ENCODE data around the gene CARS2. TPM values are rescaled to one million over a fixed set of nuclear protein-coding genes. Genes with fewer than 3 reads are reported as not detected.
"Not testable (repeated sequence)": the region's sequence is repeated elsewhere in the genome, so short reads cannot be mapped to it uniquely, and the experiment has no call there.

CARS2 gene
- total RNA-seq, 1 donor from 2014 or later: 102 TPM

DNA sequence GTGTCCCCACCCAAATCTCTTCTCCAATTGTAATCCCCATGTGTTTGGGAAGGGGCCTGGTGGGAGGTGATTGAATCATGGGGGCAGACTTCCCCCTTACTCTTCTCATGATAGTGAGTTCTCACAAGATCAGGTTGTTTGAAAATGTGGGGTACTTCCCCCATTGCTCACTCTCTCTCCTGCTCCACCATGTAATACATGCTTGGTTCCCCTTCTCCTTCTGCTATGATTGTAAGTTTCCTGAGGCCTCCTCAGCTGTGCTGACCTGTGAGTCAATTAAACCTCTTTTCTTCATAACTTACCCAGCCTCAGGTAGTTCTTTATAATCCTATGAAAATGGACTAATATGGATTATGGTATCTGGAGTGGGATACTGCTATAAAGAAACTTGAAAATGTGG lies 31.6 kb upstream of the CARS2 start:
- H3K4me3 Mint-ChIP-seq (ENCODE audit: unreplicated experiment): no peak overlapping the region
- peaks cover 6% of the 10 kb centered on the region for H3K9me3 Mint-ChIP-seq (ENCODE audit: unreplicated experiment)
- TF ChIP-seq CTCF (IDR thresholded peaks at IDR 0.05; ENCODE audit: partially characterized antibody, unreplicated experiment): no peak
- DNase-seq: no peak
- H3K27me3 Mint-ChIP-seq (ENCODE audit: unreplicated experiment): peaks cover 2% of the 10 kb centered on the region
- no peak overlapping the region for H3K27ac Mint-ChIP-seq (ENCODE audit: unreplicated experiment)
- H3K4me1 Mint-ChIP-seq (ENCODE audit: low read depth, unreplicated experiment): no peaks in the 10 kb centered on the region
- H3K36me3 Mint-ChIP-seq (ENCODE audit: unreplicated experiment): peaks cover 26% of the 10 kb centered on the region

DNA sequence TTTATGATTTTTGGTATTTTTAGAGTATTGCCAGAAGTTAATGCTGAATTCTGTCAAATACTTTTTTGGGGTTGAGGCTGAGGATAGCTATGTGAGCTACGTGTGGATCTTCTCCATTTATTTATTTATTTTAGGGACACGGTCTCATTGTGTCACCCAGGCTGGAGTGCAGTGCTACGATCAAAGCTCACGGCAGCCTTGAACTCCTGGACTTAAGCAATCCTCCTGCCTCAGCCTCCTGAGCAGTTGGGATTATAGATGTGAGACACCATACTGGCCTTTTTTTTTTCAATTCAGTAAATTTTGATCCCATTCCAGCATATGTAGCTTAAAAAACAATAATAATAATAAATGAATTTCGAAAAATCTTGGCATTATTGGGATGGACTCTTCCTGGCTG lies 28.6 kb upstream of the CARS2 start:
- no peaks in the 10 kb centered on the region for H3K4me1 Mint-ChIP-seq (ENCODE audit: low read depth, unreplicated experiment)
- no peak overlapping the region for H3K27ac Mint-ChIP-seq (ENCODE audit: unreplicated experiment)
- DNase-seq: no peak
- peaks cover 2% of the 10 kb centered on the region for H3K27me3 Mint-ChIP-seq (ENCODE audit: unreplicated experiment)
- no peak overlapping the region for H3K4me3 Mint-ChIP-seq (ENCODE audit: unreplicated experiment)
- TF ChIP-seq CTCF (IDR thresholded peaks at IDR 0.05; ENCODE audit: partially characterized antibody, unreplicated experiment): no peak
- H3K9me3 Mint-ChIP-seq (ENCODE audit: unreplicated experiment): peaks cover 4% of the 10 kb centered on the region
- H3K36me3 Mint-ChIP-seq (ENCODE audit: unreplicated experiment): peaks cover 19% of the 10 kb centered on the region

GRCh38 chr13:110731072-110731471 lies 25.2 kb upstream of the CARS2 start:
- Mint-ChIP-seq H3K9me3 (ENCODE audit: unreplicated experiment) (no peaks in the 10 kb centered on the region), H3K4me3 (ENCODE audit: unreplicated experiment) (no peak overlapping the region), H3K4me1 (ENCODE audit: low read depth, unreplicated experiment) (no peaks in the 10 kb centered on the region), H3K27ac (ENCODE audit: unreplicated experiment) (no peak overlapping the region), H3K36me3 (ENCODE audit: unreplicated experiment) (peaks cover 4% of the 10 kb centered on the region), H3K27me3 (ENCODE audit: unreplicated experiment) (peaks cover 2% of the 10 kb centered on the region)
- DNase-seq: no peak
- TF ChIP-seq CTCF (IDR thresholded peaks at IDR 0.05; ENCODE audit: partially characterized antibody, unreplicated experiment): no peak

DNA sequence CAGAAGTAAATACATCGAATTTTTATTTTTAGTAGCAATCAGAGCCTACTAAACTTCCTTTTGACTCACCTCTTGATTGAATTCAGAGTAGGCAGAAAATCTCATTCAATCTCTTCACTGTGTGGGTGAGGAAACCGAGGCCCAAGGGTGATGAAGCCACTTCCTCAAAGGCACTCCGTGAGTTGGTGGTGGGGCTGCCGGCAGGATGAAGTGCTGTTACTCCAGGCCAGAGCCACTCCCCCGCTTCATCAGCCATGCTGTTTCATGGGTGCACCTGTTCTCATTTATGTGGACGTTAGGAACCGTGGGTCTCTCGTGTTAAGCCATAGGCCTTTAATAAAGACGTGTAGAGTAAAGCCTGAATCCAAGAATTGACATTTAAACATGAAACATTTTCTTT lies 20.8 kb upstream of the CARS2 start:
- no peak for TF ChIP-seq CTCF (IDR thresholded peaks at IDR 0.05; ENCODE audit: partially characterized antibody, unreplicated experiment)
- H3K27ac Mint-ChIP-seq (ENCODE audit: unreplicated experiment): no peak overlapping the region
- DNase-seq: no peak
- H3K9me3 Mint-ChIP-seq (ENCODE audit: unreplicated experiment): no peaks in the 10 kb centered on the region
- H3K4me3 Mint-ChIP-seq (ENCODE audit: unreplicated experiment): no peak overlapping the region
- no peaks in the 10 kb centered on the region for H3K4me1 Mint-ChIP-seq (ENCODE audit: low read depth, unreplicated experiment)
- peaks cover 4% of the 10 kb centered on the region for H3K36me3 Mint-ChIP-seq (ENCODE audit: unreplicated experiment)
- H3K27me3 Mint-ChIP-seq (ENCODE audit: unreplicated experiment): no peaks in the 10 kb centered on the region

DNA sequence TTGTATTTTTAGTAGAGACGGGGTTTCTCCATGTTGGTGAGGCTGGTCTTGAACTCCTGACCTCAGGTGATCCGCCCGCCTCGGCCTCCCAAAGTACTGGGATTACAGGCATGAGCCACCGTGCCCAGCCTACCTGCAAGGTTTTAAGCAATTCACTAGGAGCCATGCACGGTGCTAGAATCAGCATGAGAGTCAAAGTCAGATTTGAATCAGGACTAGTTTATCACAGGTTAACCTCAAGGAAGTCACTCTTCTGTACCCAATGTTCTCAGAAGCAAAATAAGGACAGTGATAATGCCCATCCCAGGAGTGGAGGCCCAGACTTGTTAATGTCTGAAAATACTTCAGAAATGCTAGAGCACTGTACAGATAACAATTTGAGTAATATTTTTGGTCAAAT lies 20.2 kb upstream of the CARS2 start:
- not testable (repeated sequence) for H3K4me1 Mint-ChIP-seq (ENCODE audit: low read depth, unreplicated experiment); H3K9me3 Mint-ChIP-seq (ENCODE audit: unreplicated experiment); H3K27me3 Mint-ChIP-seq (ENCODE audit: unreplicated experiment); H3K36me3 Mint-ChIP-seq (ENCODE audit: unreplicated experiment); H3K4me3 Mint-ChIP-seq (ENCODE audit: unreplicated experiment); H3K27ac Mint-ChIP-seq (ENCODE audit: unreplicated experiment); DNase-seq

GRCh38 chr13:110723598-110723997 lies 17.7 kb upstream of the CARS2 start:
- Mint-ChIP-seq H3K27me3 (ENCODE audit: unreplicated experiment) (no peaks in the 10 kb centered on the region), H3K27ac (ENCODE audit: unreplicated experiment) (no peak overlapping the region), H3K9me3 (ENCODE audit: unreplicated experiment) (no peaks in the 10 kb centered on the region), H3K4me3 (ENCODE audit: unreplicated experiment) (no peak overlapping the region), H3K36me3 (ENCODE audit: unreplicated experiment) (peaks cover 4% of the 10 kb centered on the region), H3K4me1 (ENCODE audit: low read depth, unreplicated experiment) (no peaks in the 10 kb centered on the region)
- no peak for DNase-seq
- no peak for TF ChIP-seq CTCF (IDR thresholded peaks at IDR 0.05; ENCODE audit: partially characterized antibody, unreplicated experiment)
